SIG-M5 (cell line): ENCODE data around the gene B4GALT2.

Experiments
- DNase-seq: peaks from one replicate; lab custom pipeline; 2025; lab: John Stamatoyannopoulos, UW

The B4GALT2 gene

GRCh38 chr1:43984855-43985254, 5.8 kb downstream of the B4GALT2 start:
- DNase-seq = no peak

GRCh38 chr1:43985984-43986595, 7.1 kb downstream of the B4GALT2 start:
- DNase-seq = no peak

GRCh38 chr1:43986712-43987111, 7.7 kb downstream of the B4GALT2 start:
- no peak for DNase-seq

DNA sequence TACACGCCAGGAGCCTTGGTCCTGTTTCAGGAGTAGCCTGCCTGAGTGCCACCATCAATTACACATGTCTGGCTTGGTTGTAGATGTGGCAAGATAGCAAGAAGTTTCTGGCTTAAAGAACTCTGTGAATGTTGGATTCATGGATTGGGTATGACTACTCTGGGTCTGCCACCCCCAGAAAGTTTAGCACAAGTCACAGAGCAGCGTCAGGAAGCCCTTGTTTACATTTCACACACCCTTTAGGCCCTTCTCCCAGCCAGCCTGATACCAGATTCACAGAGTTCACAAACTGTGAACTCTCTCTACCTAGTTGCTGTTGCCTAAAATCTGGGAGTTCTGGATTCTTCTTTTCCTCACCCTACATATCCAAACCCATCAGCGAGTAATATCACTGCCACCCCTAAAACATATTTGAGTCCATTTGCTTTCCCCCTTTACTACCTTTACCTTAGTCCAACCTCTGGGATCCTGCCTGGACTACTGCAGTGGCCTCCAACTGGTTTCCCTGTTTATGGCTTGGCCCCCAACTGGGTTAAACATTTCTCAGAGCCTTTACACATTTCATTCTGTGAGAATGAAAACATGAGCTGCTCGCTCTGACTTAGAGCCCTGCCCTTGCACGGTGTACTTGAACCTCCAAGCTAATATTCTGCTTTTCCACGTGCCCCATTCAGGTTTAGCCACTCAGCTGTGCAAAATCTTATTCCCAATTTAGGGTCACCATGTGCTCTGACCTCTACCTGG, 8.3 kb downstream of the B4GALT2 start:
- no peak for DNase-seq

- DNase-seq = no peak
Observed at GRCh38 chr1:43990271-43991199, 11.5 kb downstream of the B4GALT2 start.

DNA sequence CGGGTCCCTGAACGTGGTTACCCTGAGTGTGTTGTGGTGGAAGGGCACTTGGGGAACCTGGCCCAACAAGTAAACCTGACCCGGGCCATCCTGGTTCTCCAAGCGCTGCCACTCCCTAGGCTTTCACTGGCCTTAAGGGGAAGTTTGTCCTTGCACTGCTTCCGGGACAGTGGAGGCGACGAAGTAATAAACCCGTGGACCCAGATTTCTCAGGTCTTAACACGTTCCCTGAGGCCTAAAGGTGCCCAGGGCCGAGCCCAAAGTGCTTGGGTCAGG, 12.1 kb downstream of the B4GALT2 start:
- DNase-seq = no peak

DNA sequence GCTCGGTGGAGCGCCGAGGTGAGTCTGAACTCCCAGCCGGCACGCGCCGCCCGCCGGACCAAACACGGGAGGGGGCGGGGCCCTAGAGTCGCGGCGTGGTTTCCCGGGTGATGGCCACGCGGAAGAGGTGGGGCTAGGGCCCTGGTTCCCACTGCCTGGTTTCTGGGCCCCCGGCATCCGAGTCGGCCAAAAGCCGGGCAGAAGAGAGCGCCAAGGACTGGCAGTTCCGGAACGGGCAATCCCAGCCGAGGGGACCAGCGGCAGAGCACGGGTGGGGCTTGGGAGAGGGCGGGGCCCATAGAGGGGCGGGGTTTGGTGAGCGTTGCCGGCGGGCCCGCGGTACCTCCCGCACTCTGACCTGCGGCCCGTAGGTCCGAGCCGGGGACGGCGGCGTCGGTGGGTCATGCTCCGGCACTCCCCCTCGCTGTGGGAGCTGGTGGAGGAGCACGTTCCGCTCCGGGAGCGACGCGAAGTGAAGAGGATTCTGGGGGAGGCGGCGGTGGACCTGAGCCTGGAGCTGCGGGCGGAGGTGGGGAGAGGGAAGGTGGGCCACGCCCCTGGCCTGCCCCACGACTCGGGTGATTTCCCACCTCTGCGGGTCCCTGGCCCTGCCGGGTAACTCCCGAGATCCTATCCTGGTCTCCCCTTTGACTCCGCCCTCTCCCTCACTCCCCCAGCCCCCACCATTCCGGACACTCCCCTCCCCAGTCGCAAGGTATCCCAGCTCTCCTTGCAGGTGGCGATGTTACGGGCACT, 12.6 kb downstream of the B4GALT2 start, which contains the start of gene CCDC24:
Gene CCDC24, plus strand, starts transcription at position 124 of the 756 bp plus-strand sequence. Its CDS starts 280 bp downstream, at position 404.
- no peak for DNase-seq

DNA sequence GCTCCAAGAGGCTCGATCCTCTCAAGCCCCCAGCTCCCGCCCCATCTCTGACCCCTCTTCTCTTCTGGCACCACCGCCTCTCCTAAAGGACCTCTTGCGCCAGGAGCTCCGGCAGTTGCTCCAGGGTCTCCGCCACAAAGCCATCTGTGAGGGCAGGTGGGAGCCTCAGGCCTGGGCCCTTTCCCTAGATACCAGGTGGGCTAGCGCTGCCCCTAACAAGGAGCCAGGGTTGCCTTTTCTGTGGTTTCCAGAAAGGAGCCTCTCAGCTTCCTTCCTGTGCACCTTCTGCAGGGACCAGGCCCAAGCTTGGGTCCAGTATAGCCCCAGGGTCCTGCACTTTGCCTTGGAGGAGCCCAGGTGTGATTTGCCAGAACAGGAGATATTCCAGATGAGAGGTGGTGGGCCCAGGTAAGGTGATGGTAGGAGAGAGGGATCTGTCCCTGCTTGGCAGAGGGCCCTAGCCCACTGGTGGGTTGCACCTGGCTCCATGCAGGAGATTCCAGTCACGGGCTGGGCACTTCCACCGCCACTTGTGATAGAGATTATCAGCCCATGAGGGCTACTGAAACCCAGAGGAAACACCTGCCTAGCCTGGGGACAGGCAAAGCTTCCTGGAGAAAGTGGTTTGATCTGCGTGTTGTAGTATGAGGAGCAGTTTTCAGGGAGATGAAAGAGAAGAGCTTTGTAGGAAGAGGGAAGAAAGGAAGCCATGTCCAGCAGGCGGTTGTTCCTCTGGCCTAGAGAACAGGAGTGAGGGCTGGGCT, 13.4 kb downstream of the B4GALT2 start:
- no peak for DNase-seq

- no peak for DNase-seq
Observed at GRCh38 chr1:43993206-43993914, 14.3 kb downstream of the B4GALT2 start.

DNA sequence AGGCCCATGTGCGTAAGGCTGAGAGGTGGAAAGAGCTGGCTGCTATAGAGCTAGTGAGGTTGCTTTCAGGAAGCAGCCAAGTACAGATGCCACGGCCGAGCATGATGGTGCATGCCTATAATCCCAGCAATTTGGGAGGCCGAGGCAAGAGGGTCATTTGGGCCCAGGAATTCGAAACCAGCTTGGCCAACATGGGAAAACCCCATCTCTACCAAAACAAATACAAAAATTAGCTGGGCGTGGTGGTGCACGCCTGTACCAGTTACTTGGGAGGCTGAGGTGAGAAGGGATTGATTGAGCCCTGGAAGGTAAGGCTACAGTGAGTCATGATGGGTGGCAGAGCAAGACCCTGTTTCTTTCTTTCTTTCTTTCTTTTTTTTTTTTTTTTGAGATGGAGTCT, 15.1 kb downstream of the B4GALT2 start:
- DNase-seq = no peak

DNA sequence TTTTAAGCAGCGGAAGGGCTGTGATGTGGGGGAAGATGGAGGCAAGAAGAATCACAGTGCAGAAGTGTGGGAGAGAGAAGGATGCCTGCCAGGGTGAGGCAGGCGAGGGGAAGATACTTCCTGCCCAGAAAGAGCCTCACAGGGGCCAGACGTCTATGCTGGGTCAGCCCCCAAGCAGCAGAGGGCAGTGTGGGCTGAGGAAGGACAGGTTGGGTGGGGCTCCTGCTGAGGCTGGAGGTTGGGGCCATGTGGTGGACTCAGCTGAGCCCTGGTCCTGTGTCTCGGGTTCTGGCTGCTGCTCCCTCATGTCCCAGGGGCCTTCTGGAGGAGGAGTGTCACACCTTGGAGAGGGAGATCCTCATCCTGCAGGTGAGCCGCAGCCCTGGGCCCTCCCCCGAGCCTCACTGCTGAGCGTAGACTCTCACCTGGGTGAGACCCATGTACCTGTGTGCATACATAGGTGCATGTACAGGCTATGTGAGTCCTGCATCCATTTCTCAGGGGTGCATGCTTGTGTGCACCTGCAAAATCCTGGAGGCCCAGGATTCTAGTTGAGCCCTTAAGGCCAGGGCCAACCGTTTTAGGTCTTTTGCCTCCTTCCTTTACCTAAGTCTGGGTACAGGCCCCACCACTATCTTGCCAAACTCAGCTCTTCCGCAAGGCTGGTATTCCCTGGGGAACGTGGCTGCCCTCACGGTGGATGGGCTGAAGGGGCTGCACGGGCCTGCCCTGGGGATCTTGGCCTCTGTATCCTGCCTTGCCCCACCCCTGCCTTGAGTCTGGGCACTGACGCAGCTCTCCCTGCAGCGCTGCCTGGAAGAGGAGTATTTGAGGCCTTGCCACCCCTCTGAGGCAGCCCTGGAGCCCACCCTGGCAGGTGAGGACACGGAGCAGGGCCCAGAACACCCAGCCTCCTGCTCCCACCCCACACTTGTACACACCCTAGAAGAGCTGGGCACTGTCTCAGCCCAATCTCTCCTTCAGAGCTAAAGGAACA, 16.1 kb downstream of the B4GALT2 start:
- no peak for DNase-seq

- no peak for DNase-seq
Observed at GRCh38 chr1:43995984-43996732, 17.1 kb downstream of the B4GALT2 start.

GRCh38 chr1:43996733-43997115, 17.7 kb downstream of the B4GALT2 start:
- DNase-seq = no peak

DNA sequence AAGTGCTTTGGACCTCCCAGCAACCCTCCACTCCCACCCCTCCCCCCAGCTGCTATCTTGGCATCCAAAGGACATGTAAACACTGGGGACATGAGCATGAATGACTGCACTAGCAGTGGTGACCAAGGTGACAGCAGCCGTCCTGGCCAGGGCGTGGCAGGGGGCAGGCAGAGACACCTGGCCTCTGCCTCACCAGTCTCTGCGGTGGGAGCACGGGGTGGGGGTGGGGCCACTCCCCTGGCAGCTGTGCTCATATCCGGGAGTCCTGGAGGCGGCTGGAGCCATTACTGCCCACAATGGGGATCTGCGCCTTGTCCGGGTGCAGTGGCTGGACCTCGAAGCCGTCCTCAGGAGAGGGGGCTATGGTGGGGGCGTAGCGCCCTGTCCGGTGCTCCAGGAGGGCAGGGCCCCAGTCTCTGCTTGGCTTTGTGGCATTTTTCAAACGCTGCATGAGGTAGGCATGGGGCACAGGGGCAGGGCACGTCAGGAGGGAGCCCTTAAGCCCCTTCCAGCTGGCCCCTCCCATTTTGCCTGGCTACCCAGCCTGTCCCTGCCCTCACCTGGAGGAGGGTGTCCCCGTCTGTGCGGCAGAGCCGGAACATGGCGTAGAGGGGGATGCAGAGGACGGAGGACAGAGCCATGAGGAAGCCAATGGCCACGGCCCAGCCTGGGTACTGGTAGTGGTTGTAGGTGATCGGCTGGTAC, 18.4 kb downstream of the B4GALT2 start:
- DNase-seq = no peak

DNA sequence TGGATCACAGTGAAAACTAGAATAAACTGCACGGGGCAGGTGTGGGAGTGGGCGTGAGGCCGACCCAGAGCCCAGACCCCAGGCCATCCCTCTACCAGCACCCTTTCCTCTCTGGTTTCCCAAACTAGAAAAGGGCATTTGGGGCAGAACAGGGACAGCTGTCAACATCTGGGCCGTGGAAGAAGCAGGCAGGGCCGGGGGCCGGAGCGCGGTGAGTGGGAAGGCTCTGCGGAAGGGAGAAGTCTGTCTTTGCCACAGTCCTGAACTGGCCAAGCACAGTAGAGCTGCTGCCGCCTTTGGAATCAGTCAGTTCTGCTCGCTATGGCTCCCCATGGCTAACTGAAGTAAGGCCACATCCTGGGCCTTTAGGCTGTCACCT, 19.0 kb downstream of the B4GALT2 start:
- no peak for DNase-seq

DNA sequence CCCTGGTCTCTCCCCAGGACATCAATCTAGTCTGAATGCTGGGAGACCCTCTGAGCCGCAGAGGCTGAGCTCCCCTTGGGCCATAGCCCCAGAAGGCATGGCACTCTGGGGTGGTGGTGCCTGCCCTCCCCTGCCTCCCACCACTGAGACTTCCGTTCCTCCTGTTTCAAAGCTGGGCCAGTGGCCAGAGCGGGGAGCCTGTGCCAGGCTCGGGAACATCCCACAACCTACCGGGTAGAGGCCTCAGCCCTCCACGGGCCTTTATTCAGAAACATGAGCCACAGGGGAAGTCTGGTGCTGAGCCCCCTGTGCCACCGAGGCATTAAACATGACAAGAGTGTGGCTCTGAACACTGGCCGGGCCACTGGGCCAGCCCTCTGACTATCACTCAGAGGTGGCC, 20.4 kb downstream of the B4GALT2 start:
- no peak for DNase-seq

- no peak for DNase-seq
Observed at GRCh38 chr1:44000122-44000665, 21.2 kb downstream of the B4GALT2 start.

DNA sequence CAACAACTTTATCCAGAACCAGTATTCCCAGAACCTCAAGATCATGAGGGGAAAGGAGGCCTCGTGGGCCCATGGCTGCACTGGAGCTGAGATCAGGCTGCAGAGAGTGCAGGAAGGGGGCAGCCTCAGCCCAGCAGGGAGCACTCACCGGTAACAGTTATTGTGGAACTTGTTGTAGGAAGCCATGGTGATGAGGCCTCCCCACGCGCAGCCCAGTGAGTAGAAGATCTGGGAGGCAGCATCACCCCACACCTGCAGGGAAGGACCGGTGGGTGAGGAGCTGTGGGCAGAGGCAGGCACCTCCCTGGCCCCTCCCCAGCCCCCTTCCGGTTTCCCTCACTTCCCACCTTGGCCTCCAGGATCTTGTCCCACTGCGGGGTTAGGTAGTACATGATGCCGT, 23.2 kb downstream of the B4GALT2 start:
- no peak for DNase-seq
